GM23338 (cell line): ENCODE data around the gene CAMTA1. TPM values are rescaled to one million over a fixed set of nuclear protein-coding genes. Genes with fewer than 3 reads are reported as not detected.
A peak's percentile ranks its signal among the peaks of the same experiment; 100 is the strongest.

Source experiments
- ATAC-seq: fragments of 200-7000 bp; cut with Tn5 transposase; 3 replicates; pipeline ENCODE4 v1.9.1; 2020
- DNase-seq: peaks from one replicate; pipeline ENCODE4 v3.0.0-alpha.2; 2015; ENCODE audit warnings: low spot score
- H2AFZ ChIP-seq: fragments of 200-600 bp; sonication (generic); 2 replicates; pipeline ENCODE4 v1.8.0; 2016; ENCODE audit warnings: antibody characterized with exemption, mild to moderate bottlenecking, moderate library complexity
- H3F3A ChIP-seq: fragments of 200-600 bp; sonication (generic); replicated peaks from 2 replicates; pipeline ENCODE4 v1.8.0; 2017; ENCODE audit warnings: antibody characterized with exemption, mixed run types, low read depth
- H3K27ac ChIP-seq: fragments of 200-600 bp; sonication (generic); 2 replicates; pipeline ENCODE4 v1.6.1; 2016; ENCODE audit warnings: low read depth
- H3K27me3 ChIP-seq: fragments of 200-600 bp; sonication (generic); 2 replicates; pipeline ENCODE4 v1.8.0; 2016; ENCODE audit warnings: mild to moderate bottlenecking, mixed run types, moderate library complexity; ENCODE audit not compliant: insufficient read depth
- H3K36me3 ChIP-seq: fragments of 200-600 bp; sonication (generic); 2 replicates; pipeline ENCODE4 v1.8.0; 2016; ENCODE audit warnings: mild to moderate bottlenecking; ENCODE audit not compliant: insufficient read depth
- H3K4me1 ChIP-seq: fragments of 200-600 bp; sonication (generic); 2 replicates; pipeline ENCODE4 v1.8.0; 2016; ENCODE audit warnings: mild to moderate bottlenecking, moderate library complexity; ENCODE audit not compliant: insufficient read depth
- H3K4me2 ChIP-seq: fragments of 200-600 bp; sonication (generic); 2 replicates; pipeline ENCODE4 v1.7.1; 2017; ENCODE audit warnings: mixed run types
- H3K4me3 ChIP-seq: fragments of 200-600 bp; sonication (generic); 2 replicates; pipeline ENCODE4 v1.6.1; 2016; ENCODE audit warnings: mixed run types
- H3K79me2 ChIP-seq: fragments of 200-600 bp; sonication (generic); replicated peaks from 2 replicates; pipeline ENCODE4 v1.8.0; 2017; ENCODE audit warnings: mild to moderate bottlenecking; ENCODE audit not compliant: insufficient read depth
- H3K9me2 ChIP-seq: fragments of 200-600 bp; sonication (generic); 2 replicates; pipeline ENCODE4 v1.8.0; 2017; ENCODE audit not compliant: insufficient read depth
- H4K20me1 ChIP-seq: fragments of 200-600 bp; sonication (generic); replicated peaks from 2 replicates; pipeline ENCODE4 v1.8.0; 2017; ENCODE audit warnings: mild to moderate bottlenecking; ENCODE audit not compliant: insufficient read depth
- H3K27ac Mint-ChIP-seq: 2 replicates; pipeline ENCODE4 v1.8.0; 2020; ENCODE audit warnings: inconsistent platforms, mild to moderate bottlenecking, moderate library complexity, mixed read lengths
- H3K27me3 Mint-ChIP-seq: 3 replicates; pipeline ENCODE4 v1.8.0; 2022; ENCODE audit warnings: low read depth, mild to moderate bottlenecking, moderate library complexity, mixed read lengths, inconsistent platforms; ENCODE audit not compliant: insufficient read depth, poor library complexity
- H3K36me3 Mint-ChIP-seq: 3 replicates; pipeline ENCODE4 v1.8.0; 2021; ENCODE audit warnings: low read depth, mild to moderate bottlenecking, inconsistent platforms, moderate library complexity, mixed read lengths
- H3K4me1 Mint-ChIP-seq: 3 replicates; pipeline ENCODE4 v1.8.0; 2020; ENCODE audit warnings: mild to moderate bottlenecking, inconsistent platforms, mixed read lengths
- H3K4me3 Mint-ChIP-seq: 3 replicates; pipeline ENCODE4 v1.8.0; 2021; ENCODE audit warnings: moderate library complexity, mild to moderate bottlenecking, inconsistent platforms, mixed read lengths
- H3K9me3 Mint-ChIP-seq: 3 replicates; pipeline ENCODE4 v1.8.0; 2020; ENCODE audit warnings: moderate library complexity, mild to moderate bottlenecking, inconsistent platforms, mixed read lengths
- CREB1 ChIP-seq: fragments of 250-450 bp; sonication (Bioruptor Pico); IDR thresholded peaks from 2 replicates; pipeline ENCODE4 v1.5.0; 2020; ENCODE audit warnings: low read depth, mild to moderate bottlenecking, moderate library complexity
- CTCF ChIP-seq, 2 experiments: fragments of 200-600 bp in 1 of 2; sonication (generic) in 1 of 2; conservative IDR thresholded peaks; 2 replicates each; pipeline versions ENCODE4 v1.5.1 to v1.6.1; 2016 to 2017; ENCODE audit warnings: antibody characterized with exemption in 2 of 2, low read depth in 2 of 2, mild to moderate bottlenecking in 2 of 2, moderate library complexity in 1 of 2
- ETS1 ChIP-seq: IDR thresholded peaks from 2 replicates; pipeline ENCODE4 v1.6.1; 2016; ENCODE audit warnings: antibody characterized with exemption
- EZH2 ChIP-seq: fragments of 200-600 bp; sonication (generic); IDR thresholded peaks from one replicate; pipeline ENCODE4 v1.8.0; 2017; ENCODE audit warnings: antibody characterized with exemption, mild to moderate bottlenecking, low read depth; ENCODE audit not compliant: unreplicated experiment
- EZH2phosphoT487 ChIP-seq: fragments of 200-600 bp; sonication (generic); IDR thresholded peaks from one replicate; pipeline ENCODE4 v1.8.1; 2018; ENCODE audit warnings: antibody characterized with exemption; ENCODE audit not compliant: unreplicated experiment
- JUNB ChIP-seq: IDR thresholded peaks from one replicate; pipeline ENCODE4 v1.6.1; 2016; ENCODE audit warnings: antibody characterized with exemption; ENCODE audit not compliant: unreplicated experiment
- NANOG ChIP-seq: IDR thresholded peaks from 2 replicates; pipeline ENCODE4 v1.6.1; 2016; ENCODE audit warnings: antibody characterized with exemption, borderline replicate concordance
- POLR2AphosphoS5 ChIP-seq: IDR thresholded peaks from 2 replicates; pipeline ENCODE4 v1.6.1; 2016; ENCODE audit warnings: antibody characterized with exemption, low read depth
- REST ChIP-seq: IDR thresholded peaks from one replicate; pipeline ENCODE4 v1.6.1; 2018; ENCODE audit warnings: antibody characterized with exemption; ENCODE audit not compliant: unreplicated experiment
- STAT1 ChIP-seq: IDR thresholded peaks from one replicate; pipeline ENCODE4 v1.6.1; 2016; ENCODE audit warnings: antibody characterized with exemption; ENCODE audit not compliant: unreplicated experiment
- ZNF114 ChIP-seq: fragments of 250-450 bp; sonication (Bioruptor Pico); IDR thresholded peaks from 2 replicates; pipeline ENCODE4 v1.5.0; 2020; ENCODE audit warnings: mild to moderate bottlenecking, moderate library complexity
- ZNF331 ChIP-seq: fragments of 250-450 bp; sonication (Bioruptor Pico); IDR thresholded peaks from 2 replicates; pipeline ENCODE4 v1.5.0; 2020; ENCODE audit warnings: low read depth, mild to moderate bottlenecking, moderate library complexity
- ZNF462 ChIP-seq: fragments of 250-450 bp; sonication (Bioruptor Pico); IDR thresholded peaks from 2 replicates; pipeline ENCODE4 v1.5.0; 2020; ENCODE audit warnings: mild to moderate bottlenecking, moderate library complexity
- polyA plus RNA-seq: library from polyadenylated mRNA; unstranded; fragments of >200 nt; fragmentation: Nextera tagmentation; extraction: Ambion mirVana; gene quantifications from 2 replicates; pipeline ENCODE4 v1.2.1, GENCODE V29; 2016
- total RNA-seq: library from RNA; depleted of rRNA; stranded (reverse); fragments of >200 nt; shearing (Covaris generic); gene quantifications from 2 replicates; pipeline ENCODE4 v1.2.3, GENCODE V29; 2014

The CAMTA1 gene
- total and polyA plus RNA-seq, 2 experiments from 2014 or later: 115 to 519 TPM

GRCh38 chr1:7346600-7347570 lies 561.6 kb downstream of the CAMTA1 start:
- TF ChIP-seq CREB1 (CRISPR knock-in tag) (no peak), STAT1 (no peak), EZH2 (no peak), JUNB (no peak), ZNF462 (CRISPR knock-in tag) (no peak), POLR2AphosphoS5 (no peak), NANOG (no peak), ZNF114 (CRISPR knock-in tag) (no peak), ZNF331 (CRISPR knock-in tag) (no peak), ETS1 (no peak), REST (no peak), CTCF (conservative IDR thresholded peaks at IDR 0.05; ENCODE audit: low read depth in 2 of 2) (no peak; a peak in 1 of 4 replicates), EZH2phosphoT487 (no peak)
- H3K36me3 Mint-ChIP-seq: no peaks in the 10 kb centered on the region

More at GRCh38 chr1:7346600-7347570, 561.6 kb downstream of the CAMTA1 start:
- H2AFZ ChIP-seq: no peak overlapping the region
- no peak for DNase-seq
- H3K27ac ChIP-seq: no peak overlapping the region
- H3K27ac Mint-ChIP-seq: no peak overlapping the region
- H3K79me2 ChIP-seq: no peaks in the 10 kb centered on the region
- no peaks in the 10 kb centered on the region for H3K4me1 ChIP-seq
- H3F3A ChIP-seq: no peaks in the 10 kb centered on the region
- H3K9me2 ChIP-seq: no peaks in the 10 kb centered on the region; the same call in 1 of the 2 replicates
- H3K4me3 ChIP-seq: no peak overlapping the region
- no peaks in the 10 kb centered on the region for H3K9me3 Mint-ChIP-seq
- no peaks in the 10 kb centered on the region for H3K36me3 ChIP-seq
- H4K20me1 ChIP-seq: no peaks in the 10 kb centered on the region
- H3K4me3 Mint-ChIP-seq: no peak overlapping the region
- no peaks in the 10 kb centered on the region for H3K27me3 ChIP-seq
- H3K27me3 Mint-ChIP-seq: peaks cover 7% of the 10 kb centered on the region
- peak; percentile 22; the same call in 2 of the 3 replicates for ATAC-seq
- no peak overlapping the region for H3K4me2 ChIP-seq
- peaks cover 4% of the 10 kb centered on the region; the same call in 1 of the 3 replicates for H3K4me1 Mint-ChIP-seq
